ENCODE results near the gene GUK1. TPM values are rescaled to one million over a fixed set of nuclear protein-coding genes. Genes with fewer than 3 reads are reported as not detected.

The GUK1 gene
- total and polyA plus RNA-seq, 2 of the 8 experiments (the other 6 are each of a cell fraction or from before 2014, with no cell fraction given) = 68.5 to 183 TPM

GRCh38 chr1:228176024-228176395, 35.9 kb downstream of the GUK1 start:
- peaks cover 10% of the 10 kb centered on the region for H3K79me1 ChIP-seq (ENCODE audit: low read depth, low read length)
- no peak overlapping the region for H3K27ac ChIP-seq (ENCODE audit: low read depth, low read length)
- H3K14ac ChIP-seq (ENCODE audit: insufficient read length) = no peak overlapping the region
- H3K36me3 ChIP-seq (ENCODE audit: control insufficient read depth in 2 of 4, insufficient read depth in 4 of 4, low read length in 3 of 4) = no peaks in the 10 kb centered on the region; a peak in 1 of 8 replicates
- H4K91ac ChIP-seq (replicated peaks; ENCODE audit: insufficient read length, low read length) = no peak overlapping the region
- FAIRE-seq (no peak), DNase-seq (ENCODE audit: low read depth in 1 of 2, low spot score in 2 of 2) (no peak)
- no peak overlapping the region for H3K23ac ChIP-seq (ENCODE audit: insufficient read length)
- no peak overlapping the region for H3K4ac ChIP-seq (replicated peaks; ENCODE audit: insufficient read length, low read depth, low read length)
- peak overlapping the region; percentile 71; the same call in 1 of the 2 replicates for H4K8ac ChIP-seq (ENCODE audit: extremely low read depth, insufficient read depth, low read length)
- 0 out of 4 replicates have a peak, but pooled peaks cover 0 to 6% of the 10 kb centered on the region in 2 experiments for H3K79me2 ChIP-seq (ENCODE audit: control insufficient read depth in 1 of 2, insufficient read depth in 2 of 2, low read length in 2 of 2)
- H3K9ac ChIP-seq (replicated peaks in 1 of 4; ENCODE audit: extremely low read depth in 1 of 4, low read depth in 3 of 4, low read length in 3 of 4) = no peak overlapping the region
- no peak overlapping the region for H4K5ac ChIP-seq (ENCODE audit: insufficient read length, low read depth, low read length)
- H2AFZ ChIP-seq (ENCODE audit: low read length) = no peak overlapping the region
- H3K9me3 ChIP-seq (ENCODE audit: insufficient read depth in 2 of 2, low read depth in 1 of 2, low read length in 1 of 2) = no peaks in the 10 kb centered on the region
- H3K4me3 ChIP-seq (ENCODE audit: extremely low read depth in 1 of 4, insufficient read depth in 2 of 4, low read depth in 3 of 4, low read length in 4 of 4) = no peak overlapping the region
- no peak overlapping the region for H2BK20ac ChIP-seq (ENCODE audit: low read length)
- H2AK5ac ChIP-seq (ENCODE audit: low read depth, low read length) = no peak overlapping the region
- no peaks in the 10 kb centered on the region for H3K27me3 ChIP-seq (replicated peaks in 1 of 4; ENCODE audit: control insufficient read depth in 3 of 4, extremely low read depth in 1 of 4, insufficient read depth in 3 of 4, low read length in 3 of 4)
- no peak overlapping the region for H3K18ac ChIP-seq (ENCODE audit: extremely low read depth, low read length)
- H2BK5ac ChIP-seq (ENCODE audit: low read depth, low read length) = no peak overlapping the region
- POLR2A ChIA-PET (ENCODE audit: partially characterized antibody) = interaction anchor here (0.9 to 3.2 kb wide), 2 partner anchors 10 to 39 kb away, joined by 3 to 14 read pairs; partner anchors contain the start of gene IBA57
- no peak overlapping the region for H2BK15ac ChIP-seq (ENCODE audit: low read length)
- 87% methylated on average over 4 of the region's 4 CpGs; no CpG with 5 or more reads in 1 of the 2 experiments for WGBS, 2 experiments (ENCODE audit: extremely low coverage in 1 of 2, insufficient coverage in 1 of 2, insufficient read length in 1 of 2, insufficient replicate concordance in 2 of 2, low coverage in 1 of 2, low lambda C conversion rate in 2 of 2, missing lambda C conversion rate in 1 of 2)
- peaks cover 2% of the 10 kb centered on the region; the same call in 1 of the 2 replicates for H3K23me2 ChIP-seq (ENCODE audit: low read depth, low read length)
- no peak overlapping the region for H3K4me2 ChIP-seq (ENCODE audit: insufficient read depth in 1 of 2, low read depth in 2 of 2, low read length in 2 of 2)
- H2BK12ac ChIP-seq (ENCODE audit: low read depth, low read length) = no peak overlapping the region
- no peak overlapping the region for H3K56ac ChIP-seq (replicated peaks; ENCODE audit: insufficient read length, low read depth, low read length)
- peaks cover 0 to 6% (median 4%) of the 10 kb centered on the region in 4 experiments; a peak in 4 of 7 replicates for H3K4me1 ChIP-seq (replicated peaks in 1 of 4; ENCODE audit: control insufficient read depth in 3 of 4, insufficient read depth in 4 of 4, low read length in 3 of 4)
- H4K20me1 ChIP-seq (replicated peaks in 1 of 2; ENCODE audit: control insufficient read depth in 1 of 2, insufficient read depth in 2 of 2, low read length in 2 of 2) = peaks cover 8 to 20% of the 10 kb centered on the region in 2 experiments
- no peak overlapping the region for H2BK120ac ChIP-seq (replicated peaks; ENCODE audit: low read depth, low read length)
- TF ChIP-seq KDM1A (IDR thresholded peaks at IDR 0.05; ENCODE audit: borderline replicate concordance, low read length) (no peak), MAX (IDR thresholded peaks at IDR 0.05) (no peak), SRF (IDR thresholded peaks at IDR 0.05; ENCODE audit: low read depth, low read length) (no peak), RBBP5 (IDR thresholded peaks at IDR 0.05; ENCODE audit: borderline replicate concordance, low read depth, low read length) (no peak), POU5F1 (IDR thresholded peaks at IDR 0.05; ENCODE audit: low read depth, low read length) (no peak), CBX5 (IDR thresholded peaks at IDR 0.05; ENCODE audit: low read depth, low read length) (no peak)
- CTCF ChIA-PET (ENCODE audit: partially characterized antibody) = interaction anchor here (0.7 to 3.8 kb wide), 3 partner anchors 10 to 25 kb away, joined by 3 to 23 read pairs (median 3); partner anchors contain the start of gene IBA57
